GM19438 (cell line): ENCODE measurements around the gene RFX2.
A peak's percentile ranks its signal among the peaks of the same experiment; 100 is the strongest.
"Not testable (repeated sequence)": the region's sequence is repeated elsewhere in the genome, so short reads cannot be mapped to it uniquely, and the experiment has no call there.

Source experiments
- ATAC-seq: cut with Tn5 transposase; IDR thresholded peaks from one replicate; pipeline ENCODE4 v1.9.1; 2021; ENCODE audit warnings: low read depth; ENCODE audit not compliant: unreplicated experiment

The RFX2 gene

GRCh38 chr19:5994405-5995165, 115.7 kb downstream of the RFX2 start:
- ATAC-seq: no peak

- ATAC-seq: no peak
Observed at GRCh38 chr19:5993648-5994358, 116.5 kb downstream of the RFX2 start.

GRCh38 chr19:5993201-5993600, 117.1 kb downstream of the RFX2 start:
- no peak for ATAC-seq

GRCh38 chr19:5992756-5993155, 117.5 kb downstream of the RFX2 start:
- ATAC-seq: no peak

- ATAC-seq: no peak
Observed at GRCh38 chr19:5991244-5991838, 119.0 kb downstream of the RFX2 start.

GRCh38 chr19:5990289-5990797, 120.0 kb downstream of the RFX2 start:
- no peak for ATAC-seq

GRCh38 chr19:5989388-5990074, 120.8 kb downstream of the RFX2 start:
- ATAC-seq: no peak

- no peak for ATAC-seq
Observed at GRCh38 chr19:5988517-5989387, 121.5 kb downstream of the RFX2 start.

- ATAC-seq: no peak
Observed at GRCh38 chr19:5987077-5987818, 123.1 kb downstream of the RFX2 start.

- ATAC-seq: not testable (repeated sequence)
Observed at GRCh38 chr19:5985837-5986236, 124.5 kb downstream of the RFX2 start.

- no peak for ATAC-seq
Observed at GRCh38 chr19:5985098-5985783, 125.1 kb downstream of the RFX2 start.

- ATAC-seq: no peak
Observed at GRCh38 chr19:5984600-5984999, 125.7 kb downstream of the RFX2 start.

GRCh38 chr19:5983367-5983955, 126.8 kb downstream of the RFX2 start:
- no peak for ATAC-seq

- no peak for ATAC-seq
Observed at GRCh38 chr19:5978606-5979552, 131.4 kb downstream of the RFX2 start.

GRCh38 chr19:5977785-5978605, 132.3 kb downstream of the RFX2 start, which contains the start of gene RANBP3:
TSS of gene RANBP3 (minus strand) at chr19:5978140. CDS start at chr19:5978082, 58 bp downstream.
- peak; percentile 88 for ATAC-seq

GRCh38 chr19:5977222-5977784, 133.0 kb downstream of the RFX2 start:
- ATAC-seq: peak; percentile 11
